Measurements from ENCODE around the gene HRH4.

GRCh38 chr18:24504401-24504800, 44.0 kb downstream of the HRH4 start:
- TF ChIP-seq EZH2 (IDR thresholded peaks at IDR 0.05; ENCODE audit: borderline replicate concordance, low read depth, low read length, poor library complexity, severe bottlenecking) (no peak), CTCF (conservative IDR thresholded peaks at IDR 0.05; ENCODE audit: low read depth, low read length) (no peak)

Data from A673 (cell line).